GM04504 (cell line): ENCODE results near the gene FBXL2.
"Not testable (repeated sequence)": the region's sequence is repeated elsewhere in the genome, so short reads cannot be mapped to it uniquely, and the experiment has no call there.

ENCODE experiments used
- DNase-seq: peaks from one replicate; pipeline ENCODE4 v3.0.0-alpha.2; 2012; ENCODE audit warnings: low read depth

FBXL2 gene

DNA sequence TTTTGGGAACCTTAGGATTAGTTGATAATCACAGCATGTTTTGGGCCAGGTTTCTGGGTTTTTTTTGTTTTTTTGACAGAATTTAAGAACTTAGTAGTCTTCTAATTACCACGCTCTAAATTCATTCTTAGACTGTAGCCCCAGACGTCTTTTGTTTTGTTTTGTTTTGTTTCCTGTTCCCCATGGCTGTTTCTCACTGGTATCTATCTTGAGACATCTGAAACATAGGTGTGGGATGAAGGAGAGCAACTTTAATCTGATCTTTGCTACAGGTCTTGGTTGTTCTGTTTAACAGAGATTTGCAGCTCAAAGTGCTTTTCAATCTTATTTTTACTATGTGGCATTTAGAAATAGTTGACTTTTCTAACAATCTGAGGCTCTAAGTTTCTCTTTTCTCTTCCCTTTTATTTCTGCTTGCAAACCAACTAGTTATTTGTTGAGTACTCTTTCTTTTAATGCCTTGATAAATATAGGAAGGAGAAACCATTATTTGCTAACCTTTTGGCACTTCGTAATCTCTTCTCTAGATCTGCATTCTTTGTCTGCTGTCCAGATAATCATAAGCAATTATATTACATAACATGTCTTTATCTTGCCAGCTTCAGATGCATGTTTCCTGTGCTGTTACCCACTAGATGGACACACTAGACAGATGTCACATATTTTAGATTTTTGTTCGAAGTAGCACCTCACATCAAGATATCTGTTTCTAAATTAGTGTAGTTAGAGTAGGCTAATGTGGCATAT lies 40.9 kb downstream of the FBXL2 start:
- no peak for DNase-seq

DNA sequence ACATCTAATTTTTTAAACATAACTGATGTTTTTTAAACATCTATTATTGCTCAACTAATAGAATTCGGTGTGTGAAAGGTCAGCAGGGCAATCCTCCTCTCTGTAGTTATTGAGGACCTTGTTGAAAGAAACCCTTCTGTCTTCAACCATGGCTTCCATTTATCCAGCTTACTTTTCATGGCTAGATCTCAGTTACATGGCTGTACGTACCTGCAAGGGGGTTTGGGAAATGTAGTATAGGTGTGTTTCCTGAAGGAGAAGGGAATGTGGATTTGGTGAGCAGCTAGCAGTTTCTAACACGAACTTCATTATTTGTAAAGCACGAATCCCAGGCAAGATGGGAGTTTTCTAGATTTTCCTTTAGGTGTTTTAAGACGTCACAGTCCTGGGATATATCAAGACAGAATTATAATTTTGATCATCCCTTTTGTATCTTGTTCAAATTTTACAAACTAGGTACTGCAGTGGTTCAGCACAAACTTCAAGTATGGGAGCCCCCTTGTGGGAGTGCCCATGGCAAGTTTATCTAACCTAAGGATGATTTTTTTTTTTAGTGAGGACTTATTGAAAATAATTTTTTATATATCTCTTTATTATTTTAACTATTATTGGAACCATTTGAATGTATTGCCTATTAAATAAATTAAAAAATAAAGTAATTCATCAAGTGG lies 41.6 kb downstream of the FBXL2 start:
- DNase-seq = no peak

DNA sequence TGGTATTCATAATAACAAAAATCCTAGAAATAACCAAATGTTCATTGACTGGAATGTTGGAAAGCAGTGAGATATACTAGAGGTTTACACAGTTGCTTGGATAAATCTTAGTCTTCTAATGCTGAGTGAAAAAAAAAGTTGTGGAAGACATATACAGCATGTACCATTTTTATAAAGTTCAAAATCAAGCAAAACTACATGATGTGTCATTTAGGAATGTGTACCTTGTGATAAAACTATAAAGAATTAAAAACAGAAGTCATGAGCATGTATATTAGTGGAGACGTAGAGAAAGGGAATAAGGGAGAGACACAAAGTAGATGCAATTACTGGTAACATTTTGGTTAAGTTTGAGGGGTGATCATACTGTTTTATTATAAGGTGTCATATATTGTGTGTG lies 45.2 kb downstream of the FBXL2 start:
- no peak for DNase-seq

GRCh38 chr3:33331414-33331813 lies 54.2 kb downstream of the FBXL2 start:
- DNase-seq = peak; percentile 12

- no peak for DNase-seq
Measured at GRCh38 chr3:33334364-33334763, 57.1 kb downstream of the FBXL2 start.

- not testable (repeated sequence) for DNase-seq
Measured at GRCh38 chr3:33338936-33339465, 61.8 kb downstream of the FBXL2 start.

- no peak for DNase-seq
Measured at GRCh38 chr3:33339758-33340157, 62.5 kb downstream of the FBXL2 start.

DNA sequence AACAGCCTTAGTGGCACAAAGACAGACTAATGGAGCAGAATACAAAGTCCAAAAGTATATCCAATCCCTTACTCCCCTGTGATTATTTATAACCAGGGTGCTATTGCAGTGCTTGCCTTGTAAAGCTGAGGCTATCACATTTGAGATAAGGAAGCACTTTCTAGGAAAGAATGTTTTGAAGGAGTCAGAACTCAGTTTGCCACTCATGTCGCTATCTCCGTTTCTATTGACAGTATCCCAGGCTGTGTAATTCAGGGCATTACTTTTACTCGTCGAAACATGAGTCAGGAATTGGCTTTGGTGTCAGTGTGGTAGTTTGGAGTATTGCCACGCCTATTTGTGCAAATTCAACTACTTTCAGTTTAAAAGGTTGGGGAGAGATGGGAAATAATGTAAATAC lies 78.4 kb downstream of the FBXL2 start:
- DNase-seq = no peak

DNA sequence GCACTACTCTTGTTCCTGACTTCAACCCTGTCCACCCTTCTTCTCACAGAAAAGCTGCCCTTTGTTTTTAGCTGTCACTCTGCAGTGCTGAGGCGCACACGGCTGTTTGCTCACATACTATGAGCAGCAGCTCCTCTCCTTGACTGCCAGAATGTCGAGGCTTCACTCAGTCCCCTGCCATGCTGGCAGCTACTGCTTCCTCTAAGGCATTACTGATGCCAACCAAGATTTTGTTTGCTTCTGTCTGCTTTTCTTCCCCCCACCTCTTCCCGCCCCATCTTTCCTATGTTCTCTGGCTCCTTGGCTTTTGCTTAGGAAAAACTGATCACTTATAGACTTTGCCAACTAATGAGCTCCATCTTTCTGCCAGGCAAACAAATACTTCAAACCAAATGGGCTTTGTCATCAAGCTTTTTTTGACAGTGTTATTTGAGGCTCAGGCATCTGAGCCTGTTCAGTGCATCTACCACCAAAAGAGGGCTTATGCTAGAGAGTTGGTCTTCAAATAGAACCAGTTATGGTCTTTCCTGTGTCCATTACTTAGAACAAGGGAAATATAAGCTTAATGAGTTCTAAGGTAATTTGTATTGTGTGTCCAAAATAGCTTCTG lies 81.0 kb downstream of the FBXL2 start:
- DNase-seq = no peak

DNA sequence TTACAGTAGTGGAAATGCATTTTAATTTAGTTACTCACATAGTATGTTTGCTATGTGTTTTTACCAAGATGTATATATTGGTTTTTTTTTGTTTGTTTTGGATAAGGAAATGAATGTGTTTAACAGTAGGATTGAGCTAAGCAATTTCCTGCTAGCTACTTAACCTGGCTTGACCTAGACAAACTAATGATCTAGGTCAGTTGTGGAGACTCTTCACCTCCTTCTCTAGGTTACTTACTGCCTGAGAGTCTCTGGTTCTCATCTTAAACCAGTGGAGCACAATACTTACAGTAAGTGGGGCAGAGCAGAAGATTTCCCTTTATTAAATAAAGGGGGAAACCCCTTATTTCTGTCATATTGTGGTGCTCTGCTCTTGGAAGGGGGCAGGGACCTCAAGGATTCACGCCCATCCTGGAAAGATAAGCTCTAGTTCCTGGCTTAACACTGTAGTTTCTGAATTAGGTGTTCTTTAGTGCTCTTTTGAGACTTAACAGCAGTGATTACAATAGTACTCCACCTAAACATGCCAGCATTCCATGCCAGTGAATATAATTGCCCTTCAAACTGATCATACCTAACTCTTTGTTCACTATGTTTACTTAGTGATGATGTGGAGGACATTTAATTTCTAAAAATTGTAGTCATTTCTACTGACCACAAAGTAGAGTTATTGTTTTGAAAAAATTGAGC lies 83.0 kb downstream of the FBXL2 start:
- DNase-seq = no peak

GRCh38 chr3:33363113-33363800 lies 86.0 kb downstream of the FBXL2 start:
- no peak for DNase-seq

GRCh38 chr3:33364060-33364459 lies 86.8 kb downstream of the FBXL2 start:
- no peak for DNase-seq

DNA sequence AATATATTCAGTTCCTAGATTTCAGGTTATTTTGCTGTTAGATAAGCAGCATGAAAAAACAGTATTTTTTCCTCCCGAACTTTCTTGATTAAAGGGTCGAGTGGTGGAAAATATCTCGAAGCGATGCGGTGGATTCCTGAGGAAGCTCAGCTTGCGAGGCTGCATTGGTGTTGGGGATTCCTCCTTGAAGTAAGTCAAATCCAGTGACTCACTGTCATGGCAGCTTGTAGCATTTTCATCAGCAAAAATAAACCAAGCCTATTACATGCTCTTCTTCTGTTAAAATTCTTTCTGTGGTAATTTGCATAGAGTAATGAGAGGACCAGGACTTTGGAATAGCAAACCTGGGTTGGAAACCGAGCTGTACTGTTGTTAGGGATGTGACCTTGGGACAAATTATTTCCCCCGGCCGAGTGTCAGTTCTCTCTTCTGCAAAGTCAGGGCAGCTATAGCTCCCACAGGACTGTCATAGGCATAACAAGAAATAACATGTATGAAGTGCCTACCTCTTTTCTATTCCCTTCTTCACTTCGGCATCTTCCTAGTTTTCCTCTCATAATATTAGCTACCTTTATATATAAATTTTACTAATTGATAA lies 87.4 kb downstream of the FBXL2 start:
- DNase-seq = no peak

DNA sequence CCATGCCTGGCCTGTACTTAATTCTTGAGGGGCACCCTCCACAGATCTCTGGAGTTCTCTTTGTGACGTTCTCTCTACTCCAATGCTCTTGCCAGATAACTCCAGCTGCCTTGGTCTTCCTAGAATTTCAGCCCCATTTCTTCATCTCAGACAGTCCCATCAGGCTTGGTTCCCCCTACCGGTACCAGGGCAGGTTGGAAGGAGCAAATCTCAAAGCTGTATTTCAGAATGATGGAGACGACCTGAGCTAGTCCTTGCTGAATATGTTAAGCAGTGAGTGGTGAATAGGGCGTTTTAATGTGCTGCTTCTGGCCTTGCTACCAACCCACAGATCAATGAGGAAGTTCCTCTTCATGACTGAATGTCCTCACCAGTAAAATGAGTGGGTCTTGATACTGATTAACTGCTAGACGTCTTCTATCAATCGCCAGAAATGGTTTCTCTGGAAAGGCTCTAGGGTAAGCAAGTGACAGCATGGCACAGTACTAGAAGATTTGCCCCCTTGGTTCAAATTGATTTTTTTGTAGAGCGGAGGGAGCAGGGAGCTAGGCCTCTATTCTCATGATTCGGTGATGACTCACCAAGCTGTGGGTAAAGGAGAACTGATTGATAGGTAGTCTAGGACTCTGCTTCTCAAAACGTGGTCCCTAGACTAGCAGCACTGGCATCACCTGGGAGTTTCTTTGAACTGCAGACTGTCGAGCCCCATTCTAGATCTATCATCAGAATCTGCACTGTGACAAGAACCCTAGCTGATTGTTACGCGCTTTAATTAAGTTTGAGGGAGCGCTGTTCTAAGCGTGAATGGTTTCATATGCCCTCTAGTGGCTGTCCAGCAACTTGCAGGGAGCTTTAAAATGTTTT lies 95.2 kb downstream of the FBXL2 start:
- no peak for DNase-seq

DNA sequence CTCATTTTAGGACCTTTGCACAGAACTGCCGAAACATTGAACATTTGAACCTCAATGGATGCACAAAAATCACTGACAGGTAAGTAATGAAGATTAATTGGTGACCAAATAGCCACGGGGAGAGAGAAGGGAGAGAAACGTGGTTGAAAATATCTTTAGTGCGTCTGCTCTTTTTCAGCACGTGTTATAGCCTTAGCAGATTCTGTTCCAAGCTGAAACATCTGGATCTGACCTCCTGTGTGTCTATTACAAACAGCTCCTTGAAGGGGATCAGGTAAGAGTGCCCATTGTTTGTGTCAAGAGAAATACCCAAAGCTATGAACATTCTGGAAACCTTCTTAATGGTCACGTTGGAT lies 95.8 kb downstream of the FBXL2 start:
- DNase-seq = no peak

DNA sequence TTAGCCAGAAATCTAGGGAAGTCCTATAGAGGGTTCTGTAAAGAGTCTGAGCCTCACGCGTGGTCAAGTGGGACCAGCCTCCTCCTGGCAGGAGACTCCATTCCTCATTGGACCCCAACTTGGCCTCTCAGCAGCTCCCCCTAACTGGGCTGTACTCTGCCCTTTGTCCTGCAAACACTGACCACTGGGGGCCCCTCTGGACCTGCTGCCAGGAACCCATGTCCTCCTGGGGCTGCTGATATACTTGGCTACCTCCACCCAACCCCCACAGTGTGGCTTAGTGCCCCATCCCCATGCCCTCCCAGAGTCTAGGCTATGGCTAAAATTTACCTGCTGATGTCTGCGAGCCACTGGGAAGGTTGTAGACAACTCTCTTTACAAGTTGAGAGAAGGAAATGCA lies 100.2 kb downstream of the FBXL2 start:
- DNase-seq = no peak

- DNase-seq = peak; percentile 58
Measured at GRCh38 chr3:33377931-33378330, 100.7 kb downstream of the FBXL2 start.

DNA sequence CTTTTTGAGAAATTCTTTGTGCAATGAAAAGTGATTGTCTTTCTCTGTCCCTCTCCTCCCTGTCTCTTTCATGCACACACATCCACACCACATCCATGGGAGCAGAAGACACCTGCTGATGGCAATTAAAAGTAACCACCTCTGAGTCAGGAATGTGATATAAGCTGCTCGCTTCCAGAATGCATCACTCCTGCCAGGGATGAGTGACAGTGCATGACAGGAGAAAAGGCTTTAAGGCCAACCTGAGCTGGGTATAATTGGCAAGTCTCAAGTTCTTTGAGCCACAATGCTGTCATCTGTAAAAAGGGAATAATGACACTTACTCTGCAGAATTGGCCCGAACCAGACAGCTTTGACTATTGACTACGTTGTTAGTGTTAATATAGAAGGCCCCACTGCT lies 103.4 kb downstream of the FBXL2 start:
- DNase-seq = no peak

- no peak for DNase-seq
Measured at GRCh38 chr3:33383951-33384350, 106.7 kb downstream of the FBXL2 start.

DNA sequence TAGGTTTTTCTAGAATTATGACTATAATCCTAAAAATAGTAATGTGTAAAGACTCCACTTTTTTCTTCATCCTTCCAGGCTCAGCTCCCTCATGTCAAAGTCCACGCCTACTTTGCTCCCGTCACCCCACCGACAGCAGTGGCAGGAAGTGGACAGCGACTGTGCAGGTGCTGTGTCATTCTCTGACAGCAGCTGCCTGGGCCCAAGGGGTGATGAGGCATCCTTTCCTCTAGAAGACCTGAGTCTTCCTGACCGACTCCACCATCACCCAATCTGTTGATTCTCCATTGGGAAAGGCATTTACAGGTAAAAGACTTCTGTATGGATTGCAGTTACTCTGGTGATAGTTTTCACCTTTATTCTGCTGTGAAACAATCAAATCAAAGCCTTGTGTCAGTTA lies 108.2 kb downstream of the FBXL2 start:
- DNase-seq = no peak

DNA sequence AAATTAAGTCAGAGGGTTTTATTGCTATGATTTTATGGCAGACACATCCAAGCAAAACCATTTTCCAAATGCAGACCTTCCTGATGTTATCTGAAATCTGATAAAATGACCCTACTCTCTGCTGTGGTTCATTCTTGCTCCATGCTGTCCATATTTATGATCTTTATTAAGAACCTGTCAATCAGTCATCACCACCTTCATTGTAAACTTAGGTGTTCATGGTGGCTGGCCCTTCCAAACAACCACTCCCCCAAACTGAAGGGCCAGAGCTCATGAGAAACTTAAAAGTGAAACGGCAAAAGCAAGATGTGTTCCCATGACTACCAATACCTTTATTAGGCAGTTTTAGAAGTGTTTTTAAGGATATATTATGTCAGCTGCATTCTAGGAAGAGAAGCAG lies 109.4 kb downstream of the FBXL2 start:
- DNase-seq = no peak
